GM20000 (cell line): ENCODE data around the gene RALY.

Experiments
- DNase-seq: peaks from one replicate; pipeline ENCODE4 v3.0.0; 2012; ENCODE audit warnings: low spot score
- CTCF ChIP-seq: IDR thresholded peaks from 2 replicates; pipeline ENCODE4 v1.5.1; 2012; ENCODE audit warnings: mild to moderate bottlenecking, control low read depth; ENCODE audit errors: extremely low read depth, missing control alignments

RALY gene

DNA sequence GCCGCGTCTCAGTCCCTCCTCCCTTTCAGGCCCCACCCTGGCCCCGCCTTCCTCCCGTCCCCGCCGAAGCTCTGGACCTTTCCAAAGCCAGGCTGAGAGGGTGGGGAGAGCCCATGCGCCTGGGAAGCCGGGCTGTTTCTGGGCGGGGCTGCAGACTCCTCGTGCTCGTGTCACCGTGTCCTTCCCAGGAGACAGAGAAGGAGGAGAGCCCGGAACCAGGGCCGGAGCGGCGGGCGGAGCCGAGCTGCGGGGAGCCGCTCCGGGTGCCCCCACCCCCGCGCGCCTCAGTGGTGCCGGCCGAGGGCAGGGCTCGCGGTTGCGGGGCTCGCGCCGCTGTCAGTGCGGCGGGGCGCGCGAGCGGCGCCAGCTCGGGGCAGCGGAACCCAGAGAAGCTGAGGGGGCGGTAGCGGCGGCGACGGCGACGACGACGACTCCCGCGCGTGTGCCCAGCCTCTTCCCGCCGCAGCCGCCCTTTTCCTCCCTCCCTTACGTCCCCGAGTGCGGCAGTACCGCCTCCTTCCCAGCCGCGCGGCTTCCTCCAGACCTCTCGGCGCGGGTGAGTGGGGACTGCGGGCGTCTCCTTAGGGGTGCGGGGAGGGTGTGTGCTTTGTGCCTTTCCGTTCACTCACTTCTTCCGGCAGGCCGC is at the start of gene RALY:
Gene RALY, plus strand, starts transcription at position 336 of the 646 bp plus-strand sequence. CDS start 78,164 bp downstream, outside the sequence.
- TF ChIP-seq CTCF: no peak
- peak; percentile 97 for DNase-seq

- TF ChIP-seq CTCF: no peak
Measured at GRCh38 chr20:33944914-33945313, 48.8 kb upstream of the RALY start.

DNA sequence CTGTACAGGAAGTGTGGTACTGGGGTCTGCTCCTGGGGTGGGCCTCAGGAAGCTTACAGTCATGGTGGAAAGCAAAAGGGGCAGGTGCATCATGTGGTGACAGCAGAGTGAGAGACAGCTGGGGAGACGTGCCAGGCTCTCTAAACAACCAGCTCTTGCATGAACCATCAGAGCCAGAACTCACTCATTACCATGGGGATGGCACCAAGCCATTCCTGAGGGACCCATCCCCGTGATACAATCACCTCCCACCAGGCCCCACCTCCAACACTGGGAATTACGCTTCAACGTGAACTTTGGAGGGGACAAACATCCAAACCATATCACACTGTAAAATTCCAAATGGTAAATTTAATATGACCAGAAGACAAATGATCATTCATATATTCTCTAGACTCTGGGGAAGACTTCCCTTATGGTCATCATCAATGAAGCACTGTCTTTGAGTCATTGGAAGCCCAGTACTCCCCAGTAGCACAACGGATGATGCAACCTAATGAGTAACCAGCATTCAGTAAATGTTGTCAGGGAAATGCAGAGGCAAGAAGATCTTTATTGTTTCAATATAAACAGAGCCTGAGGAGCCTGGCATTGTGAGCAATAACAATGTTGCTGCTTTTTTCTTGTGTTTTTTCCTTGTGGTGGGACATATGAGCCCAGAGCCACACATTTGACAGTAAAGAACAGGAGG is 48.2 kb upstream of the RALY start:
- no peak for DNase-seq
- TF ChIP-seq CTCF: no peak

More at GRCh38 chr20:33944914-33945313, 48.8 kb upstream of the RALY start:
- no peak for DNase-seq

GRCh38 chr20:33947709-33948295 is 45.9 kb upstream of the RALY start:
- DNase-seq: peak; percentile 42
- peak; percentile 49 for TF ChIP-seq CTCF

DNA sequence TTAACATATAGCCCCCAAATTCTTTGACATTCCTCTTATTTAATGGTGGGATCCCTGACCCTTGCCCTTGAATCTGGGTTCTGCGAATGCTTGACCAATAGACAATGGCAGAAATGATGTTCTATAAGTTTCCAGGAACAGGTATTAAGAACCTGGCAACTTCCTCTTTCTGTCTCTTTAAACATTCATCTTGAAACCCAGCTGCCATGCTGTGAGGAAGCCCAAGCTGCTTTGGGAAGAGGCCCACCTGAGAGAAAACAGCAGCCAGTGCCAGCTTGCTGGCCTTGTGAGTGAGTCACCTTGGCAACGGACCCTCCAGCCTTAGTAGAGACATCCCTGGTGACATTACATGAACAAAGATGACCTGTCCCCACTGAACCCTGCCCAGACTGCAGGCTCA is 45.2 kb upstream of the RALY start:
- no peak for TF ChIP-seq CTCF
- DNase-seq: no peak

DNA sequence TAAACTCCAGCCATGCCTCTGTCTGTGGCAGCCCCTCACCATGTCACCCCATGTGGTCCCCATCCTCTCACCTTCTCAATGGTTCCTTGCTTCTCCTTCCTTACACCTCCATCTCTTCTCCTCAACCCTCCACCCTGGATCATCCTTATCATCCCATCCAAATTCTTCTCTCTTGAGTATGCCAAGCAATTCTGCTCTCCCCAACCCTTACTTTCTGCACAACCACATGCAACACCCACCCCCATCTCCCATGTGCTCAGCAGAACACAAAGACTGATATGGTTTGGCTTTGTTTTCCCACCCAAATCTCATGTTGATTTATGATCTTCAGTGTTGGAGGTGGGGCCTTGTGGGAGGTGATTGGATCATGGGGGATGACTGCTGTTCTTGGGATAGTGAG is 42.5 kb upstream of the RALY start:
- no peak for TF ChIP-seq CTCF
- no peak for DNase-seq

DNA sequence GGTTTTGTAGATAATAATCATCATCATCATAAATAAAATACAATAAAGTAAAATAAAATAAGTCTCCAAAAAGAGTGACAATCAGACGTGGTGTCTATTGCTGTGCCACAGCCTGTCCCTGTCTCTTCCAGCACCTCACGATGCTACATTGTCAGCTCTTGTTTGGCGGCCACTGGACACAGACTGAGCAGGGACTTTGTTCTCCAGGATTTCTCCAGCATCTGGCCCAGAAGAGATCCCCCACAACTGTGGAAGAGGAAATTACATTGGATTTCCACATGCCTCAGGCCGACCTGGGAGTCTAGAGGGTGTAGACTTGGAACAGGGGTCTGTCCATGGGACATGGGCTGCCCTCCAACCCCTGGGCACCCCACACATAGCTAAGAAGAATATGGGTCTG is 39.2 kb upstream of the RALY start:
- DNase-seq: no peak
- no peak for TF ChIP-seq CTCF
